HL-60 (cell line): ENCODE results near the gene RPS29.

ENCODE experiments used
- CTCF ChIP-seq: IDR thresholded peaks from one replicate; pipeline ENCODE4 v1.5.1; 2011; ENCODE audit warnings: low read length, control low read depth, inconsistent platforms; ENCODE audit not compliant: insufficient read depth
- SPI1 ChIP-seq: IDR thresholded peaks from 2 replicates; pipeline ENCODE4 v1.6.1; 2012; ENCODE audit warnings: low read depth, mild to moderate bottlenecking, borderline replicate concordance
- TF ChIP-seq, protein P1 (sequence below): IDR thresholded peaks from 2 replicates; pipeline ENCODE4 v1.6.1; 2012; ENCODE audit warnings: low read depth; ENCODE audit not compliant: insufficient replicate concordance

DNA sequence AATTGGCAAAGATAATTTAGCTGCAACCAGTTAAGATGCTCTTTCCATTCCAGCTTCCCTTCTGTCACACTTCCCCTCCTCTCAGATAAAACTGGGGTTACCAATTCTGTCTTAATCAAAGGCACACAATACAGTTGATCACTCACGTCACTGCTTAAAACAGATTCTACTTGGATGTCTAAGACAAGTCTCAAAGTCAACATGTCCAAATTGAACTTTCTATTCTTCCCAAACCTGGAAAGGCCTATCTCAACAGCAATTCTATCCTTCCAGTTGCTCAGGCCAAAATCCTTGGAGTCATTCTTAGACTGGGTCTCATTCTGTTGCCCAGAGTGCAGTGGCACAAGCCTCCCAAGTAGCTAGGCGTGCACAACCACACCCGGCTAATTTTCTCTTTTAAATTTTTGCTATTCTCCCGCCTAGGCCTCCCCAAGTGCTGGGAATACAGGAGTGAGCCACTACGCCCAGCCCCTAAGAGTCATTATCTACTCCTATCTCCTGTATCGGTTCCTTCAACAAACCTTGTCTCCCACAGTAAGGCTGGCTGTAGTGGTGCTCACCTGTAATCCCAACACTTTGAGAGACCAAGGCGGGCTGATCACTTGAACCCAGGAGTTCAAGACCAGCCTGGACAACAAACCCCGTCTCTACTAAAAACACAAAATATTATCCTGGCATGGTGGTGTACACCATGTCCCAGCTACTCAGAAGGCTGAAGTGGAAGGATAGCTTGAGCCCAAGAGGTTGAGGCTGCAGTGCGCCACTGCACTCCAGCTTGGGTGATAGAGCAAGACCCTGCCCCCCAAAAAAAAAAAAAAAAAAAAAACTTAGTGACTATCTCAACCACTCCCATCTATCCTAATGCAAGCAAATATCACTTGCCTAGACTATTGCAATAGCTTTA, 4.7 kb downstream of the RPS29 start:
- TF ChIP-seq CTCF (no peak), SPI1 (peak; percentile 37; the same call in 1 of the 2 replicates)
- TF ChIP-seq, protein P1, sequence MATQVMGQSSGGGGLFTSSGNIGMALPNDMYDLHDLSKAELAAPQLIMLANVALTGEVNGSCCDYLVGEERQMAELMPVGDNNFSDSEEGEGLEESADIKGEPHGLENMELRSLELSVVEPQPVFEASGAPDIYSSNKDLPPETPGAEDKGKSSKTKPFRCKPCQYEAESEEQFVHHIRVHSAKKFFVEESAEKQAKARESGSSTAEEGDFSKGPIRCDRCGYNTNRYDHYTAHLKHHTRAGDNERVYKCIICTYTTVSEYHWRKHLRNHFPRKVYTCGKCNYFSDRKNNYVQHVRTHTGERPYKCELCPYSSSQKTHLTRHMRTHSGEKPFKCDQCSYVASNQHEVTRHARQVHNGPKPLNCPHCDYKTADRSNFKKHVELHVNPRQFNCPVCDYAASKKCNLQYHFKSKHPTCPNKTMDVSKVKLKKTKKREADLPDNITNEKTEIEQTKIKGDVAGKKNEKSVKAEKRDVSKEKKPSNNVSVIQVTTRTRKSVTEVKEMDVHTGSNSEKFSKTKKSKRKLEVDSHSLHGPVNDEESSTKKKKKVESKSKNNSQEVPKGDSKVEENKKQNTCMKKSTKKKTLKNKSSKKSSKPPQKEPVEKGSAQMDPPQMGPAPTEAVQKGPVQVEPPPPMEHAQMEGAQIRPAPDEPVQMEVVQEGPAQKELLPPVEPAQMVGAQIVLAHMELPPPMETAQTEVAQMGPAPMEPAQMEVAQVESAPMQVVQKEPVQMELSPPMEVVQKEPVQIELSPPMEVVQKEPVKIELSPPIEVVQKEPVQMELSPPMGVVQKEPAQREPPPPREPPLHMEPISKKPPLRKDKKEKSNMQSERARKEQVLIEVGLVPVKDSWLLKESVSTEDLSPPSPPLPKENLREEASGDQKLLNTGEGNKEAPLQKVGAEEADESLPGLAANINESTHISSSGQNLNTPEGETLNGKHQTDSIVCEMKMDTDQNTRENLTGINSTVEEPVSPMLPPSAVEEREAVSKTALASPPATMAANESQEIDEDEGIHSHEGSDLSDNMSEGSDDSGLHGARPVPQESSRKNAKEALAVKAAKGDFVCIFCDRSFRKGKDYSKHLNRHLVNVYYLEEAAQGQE, result no peak
